SU-DHL-6 (cell line): ENCODE results near the gene PIK3CA.

Experiments
- H2AFZ ChIP-seq: fragments of 200-600 bp; sonication (generic); 2 replicates; pipeline ENCODE4 v1.6.1; 2014; ENCODE audit warnings: low read depth, mild to moderate bottlenecking, moderate library complexity, mixed read lengths, antibody characterized with exemption, low read length; ENCODE audit not compliant: severe bottlenecking
- H3F3A ChIP-seq: fragments of 200-600 bp; shearing (Covaris generic); 2 replicates; pipeline ENCODE4 v1.6.0; 2016; ENCODE audit warnings: antibody characterized with exemption, mild to moderate bottlenecking; ENCODE audit not compliant: insufficient read depth
- H3K27ac ChIP-seq: fragments of 200-600 bp; sonication (generic); 2 replicates; pipeline ENCODE4 v1.5.1; 2016; ENCODE audit warnings: low read depth, mild to moderate bottlenecking, low read length, moderate library complexity, mixed read lengths
- H3K27me3 ChIP-seq: fragments of 200-600 bp; sonication (generic), shearing (Covaris generic); 2 replicates; pipeline ENCODE4 v1.6.0; 2014; ENCODE audit warnings: mild to moderate bottlenecking, low read length
- H3K36me3 ChIP-seq: fragments of 200-600 bp; sonication (generic); 2 replicates; pipeline ENCODE4 v1.6.1; 2014; ENCODE audit warnings: mild to moderate bottlenecking, low read length, mixed read lengths
- H3K4me2 ChIP-seq: fragments of 300-600, 200-600 bp; shearing (Covaris generic), sonication (generic); 2 replicates; pipeline ENCODE4 v1.6.0; 2014; ENCODE audit warnings: low read length, low read depth, mild to moderate bottlenecking; ENCODE audit not compliant: poor library complexity, severe bottlenecking
- H3K4me3 ChIP-seq: fragments of 200-600 bp; sonication (generic); 2 replicates; pipeline ENCODE4 v1.5.1; 2014; ENCODE audit warnings: antibody characterized with exemption, low read length, mild to moderate bottlenecking, mixed read lengths; ENCODE audit not compliant: insufficient read depth, poor library complexity, severe bottlenecking
- H3K79me2 ChIP-seq: fragments of 200-600 bp; sonication (generic); 2 replicates; pipeline ENCODE4 v1.6.1; 2014; ENCODE audit warnings: mild to moderate bottlenecking, low read length, moderate library complexity; ENCODE audit not compliant: insufficient read depth
- H3K9ac ChIP-seq: fragments of 200-600 bp; sonication (generic); 2 replicates; pipeline ENCODE4 v1.7.0; 2014; ENCODE audit warnings: mild to moderate bottlenecking, low read length
- H3K9me2 ChIP-seq: fragments of 200-600 bp; sonication (generic); replicated peaks from 2 replicates; pipeline ENCODE4 v1.6.1; 2014; ENCODE audit warnings: low read length; ENCODE audit not compliant: insufficient read depth
- H3K9me3 ChIP-seq: fragments of 200-600 bp; sonication (generic); 2 replicates; pipeline ENCODE4 v1.6.1; 2014; ENCODE audit warnings: low read length, mixed read lengths; ENCODE audit not compliant: insufficient read depth
- H4K20me1 ChIP-seq: fragments of 200-600 bp; sonication (generic); 2 replicates; pipeline ENCODE4 v1.6.1; 2014; ENCODE audit warnings: low read depth, mild to moderate bottlenecking, antibody characterized with exemption, low read length, moderate library complexity, mixed read lengths
- EZH2phosphoT487 ChIP-seq: fragments of 200-600 bp; sonication (generic), shearing (Covaris generic); conservative IDR thresholded peaks from 2 replicates; pipeline ENCODE4 v1.6.1; 2018; ENCODE audit warnings: mild to moderate bottlenecking, antibody characterized with exemption, low read length, moderate library complexity, mixed read lengths
- TF ChIP-seq, protein P1 (sequence below): fragments of 200-600 bp; sonication (generic); IDR thresholded peaks from one replicate; pipeline ENCODE4 v1.5.1; 2017; ENCODE audit warnings: antibody characterized with exemption, mild to moderate bottlenecking, low read length, moderate library complexity; ENCODE audit not compliant: insufficient read depth, poor library complexity, severe bottlenecking

The PIK3CA gene

DNA sequence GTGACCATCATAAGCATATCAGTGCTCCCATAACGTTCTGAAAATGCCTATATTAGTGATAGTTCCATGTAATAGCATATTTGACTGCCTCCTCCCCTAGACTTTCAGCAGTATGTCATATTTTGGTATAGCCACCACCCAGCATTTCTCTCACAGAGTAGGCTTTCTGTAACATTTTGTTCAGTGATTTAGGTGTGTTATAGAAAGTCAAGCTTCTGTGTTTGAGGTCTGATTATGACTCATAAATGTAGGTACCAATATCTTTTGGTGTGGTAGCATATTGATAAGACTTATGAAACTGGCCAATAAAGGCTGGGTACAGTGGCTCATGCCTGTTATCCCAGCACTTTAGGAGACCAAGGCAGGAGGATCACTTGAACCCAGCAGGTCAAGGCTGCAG, 42.3 kb upstream of the PIK3CA start:
- Histone ChIP-seq H3K27me3 (no peaks in the 10 kb centered on the region), H4K20me1 (no peaks in the 10 kb centered on the region), H3K9me2 (no peaks in the 10 kb centered on the region), H3F3A (no peaks in the 10 kb centered on the region), H3K79me2 (no peaks in the 10 kb centered on the region), H2AFZ (no peak overlapping the region), H3K9me3 (no peaks in the 10 kb centered on the region), H3K27ac (no peak overlapping the region), H3K4me2 (no peak overlapping the region), H3K4me3 (no peak overlapping the region), H3K9ac (no peak overlapping the region), H3K36me3 (no peaks in the 10 kb centered on the region)
- TF ChIP-seq EZH2phosphoT487, result no peak
- TF ChIP-seq, protein P1, sequence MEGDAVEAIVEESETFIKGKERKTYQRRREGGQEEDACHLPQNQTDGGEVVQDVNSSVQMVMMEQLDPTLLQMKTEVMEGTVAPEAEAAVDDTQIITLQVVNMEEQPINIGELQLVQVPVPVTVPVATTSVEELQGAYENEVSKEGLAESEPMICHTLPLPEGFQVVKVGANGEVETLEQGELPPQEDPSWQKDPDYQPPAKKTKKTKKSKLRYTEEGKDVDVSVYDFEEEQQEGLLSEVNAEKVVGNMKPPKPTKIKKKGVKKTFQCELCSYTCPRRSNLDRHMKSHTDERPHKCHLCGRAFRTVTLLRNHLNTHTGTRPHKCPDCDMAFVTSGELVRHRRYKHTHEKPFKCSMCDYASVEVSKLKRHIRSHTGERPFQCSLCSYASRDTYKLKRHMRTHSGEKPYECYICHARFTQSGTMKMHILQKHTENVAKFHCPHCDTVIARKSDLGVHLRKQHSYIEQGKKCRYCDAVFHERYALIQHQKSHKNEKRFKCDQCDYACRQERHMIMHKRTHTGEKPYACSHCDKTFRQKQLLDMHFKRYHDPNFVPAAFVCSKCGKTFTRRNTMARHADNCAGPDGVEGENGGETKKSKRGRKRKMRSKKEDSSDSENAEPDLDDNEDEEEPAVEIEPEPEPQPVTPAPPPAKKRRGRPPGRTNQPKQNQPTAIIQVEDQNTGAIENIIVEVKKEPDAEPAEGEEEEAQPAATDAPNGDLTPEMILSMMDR, result no peak

DNA sequence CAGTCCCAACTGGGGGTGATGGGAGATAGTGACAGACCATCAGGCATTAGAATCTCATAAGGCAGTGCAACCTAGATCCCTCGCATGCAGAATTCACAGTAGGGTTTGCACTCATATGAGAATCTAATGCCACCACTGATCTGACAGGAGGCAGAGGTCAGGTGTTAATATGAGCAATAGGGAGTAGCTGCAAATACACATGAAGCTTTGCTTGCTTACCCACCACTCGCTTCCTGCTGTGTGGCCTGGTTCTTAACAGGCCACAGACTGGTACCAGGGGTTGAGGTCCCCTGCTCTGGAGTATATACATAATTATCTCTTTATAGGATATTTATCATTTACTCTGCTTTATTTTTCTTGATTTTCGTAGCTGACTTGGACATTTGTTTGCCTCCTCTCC, 40.5 kb upstream of the PIK3CA start:
- H3K4me2 ChIP-seq, result no peak overlapping the region
- no peaks in the 10 kb centered on the region for H4K20me1 ChIP-seq
- no peaks in the 10 kb centered on the region for H3F3A ChIP-seq
- no peaks in the 10 kb centered on the region for H3K27me3 ChIP-seq
- 0 out of 2 replicates have a peak, but pooled peaks cover 2% of the 10 kb centered on the region for H3K9me2 ChIP-seq
- no peaks in the 10 kb centered on the region for H3K79me2 ChIP-seq
- no peak overlapping the region for H3K27ac ChIP-seq
- H3K4me3 ChIP-seq, result no peak overlapping the region
- H3K9ac ChIP-seq, result no peak overlapping the region
- H3K36me3 ChIP-seq, result no peaks in the 10 kb centered on the region
- H3K9me3 ChIP-seq, result 0 out of 2 replicates have a peak, but pooled peaks cover 3% of the 10 kb centered on the region
- no peak overlapping the region for H2AFZ ChIP-seq
- TF ChIP-seq, protein P1, result no peak
- TF ChIP-seq EZH2phosphoT487, result no peak

DNA sequence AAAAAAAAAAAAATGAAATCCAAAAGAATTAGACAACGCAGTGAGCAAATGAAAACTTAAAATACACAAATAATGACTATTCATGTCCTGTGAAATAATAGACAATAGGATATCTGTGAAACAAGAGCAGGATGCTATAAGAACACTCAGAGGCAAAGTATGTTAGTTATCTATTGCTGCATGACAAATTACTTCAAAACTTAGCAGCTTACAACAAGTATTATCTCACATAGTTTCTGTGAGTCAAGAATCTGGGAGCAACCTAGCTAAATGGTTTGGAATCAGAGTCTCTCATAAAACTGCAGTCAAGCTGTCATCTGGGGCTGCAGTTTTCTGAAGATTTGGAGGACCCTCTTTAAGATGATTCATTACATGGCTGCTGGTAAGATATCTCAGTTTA, 40.1 kb upstream of the PIK3CA start:
- H3K27ac ChIP-seq, result no peak overlapping the region
- no peaks in the 10 kb centered on the region for H4K20me1 ChIP-seq
- no peak overlapping the region for H3K4me2 ChIP-seq
- H3K79me2 ChIP-seq, result no peaks in the 10 kb centered on the region
- TF ChIP-seq EZH2phosphoT487, result no peak
- TF ChIP-seq, protein P1, result no peak
- H3K9me3 ChIP-seq, result 0 out of 2 replicates have a peak, but pooled peaks cover 4% of the 10 kb centered on the region
- H2AFZ ChIP-seq, result no peak overlapping the region
- no peaks in the 10 kb centered on the region for H3K36me3 ChIP-seq
- H3K27me3 ChIP-seq, result no peaks in the 10 kb centered on the region
- no peaks in the 10 kb centered on the region for H3F3A ChIP-seq
- H3K9me2 ChIP-seq, result 0 out of 2 replicates have a peak, but pooled peaks cover 2% of the 10 kb centered on the region
- no peak overlapping the region for H3K4me3 ChIP-seq
- no peak overlapping the region for H3K9ac ChIP-seq
